GM12864 (cell line): ENCODE results near the gene DUSP22.
"Not testable (repeated sequence)": the region's sequence is repeated elsewhere in the genome, so short reads cannot be mapped to it uniquely, and the experiment has no call there.

ENCODE experiments used
- DNase-seq: peaks from one replicate; pipeline ENCODE4 v3.0.0-alpha.2; 2011; ENCODE audit warnings: low read depth
- H3K4me3 ChIP-seq: 2 replicates; pipeline ENCODE4 v1.5.1; 2011; ENCODE audit warnings: mild to moderate bottlenecking, low read depth, low read length, control low read depth
- CTCF ChIP-seq: IDR thresholded peaks from 2 replicates; pipeline ENCODE4 v1.5.1; 2011; ENCODE audit warnings: low read depth, mild to moderate bottlenecking, moderate library complexity, low read length, control low read depth, inconsistent platforms; ENCODE audit errors: missing control alignments

Gene DUSP22

GRCh38 chr6:373773-374724 lies 81.8 kb downstream of the DUSP22 start:
- no peak overlapping the region for H3K4me3 ChIP-seq
- no peak for TF ChIP-seq CTCF
- DNase-seq, result no peak

- DNase-seq, result no peak
- no peak overlapping the region for H3K4me3 ChIP-seq
- TF ChIP-seq CTCF, result no peak
Observed at GRCh38 chr6:374956-375355, 82.7 kb downstream of the DUSP22 start.

- no peak for DNase-seq
- no peak for TF ChIP-seq CTCF
- no peak overlapping the region for H3K4me3 ChIP-seq
Observed at GRCh38 chr6:376827-377640, 84.7 kb downstream of the DUSP22 start.

DNA sequence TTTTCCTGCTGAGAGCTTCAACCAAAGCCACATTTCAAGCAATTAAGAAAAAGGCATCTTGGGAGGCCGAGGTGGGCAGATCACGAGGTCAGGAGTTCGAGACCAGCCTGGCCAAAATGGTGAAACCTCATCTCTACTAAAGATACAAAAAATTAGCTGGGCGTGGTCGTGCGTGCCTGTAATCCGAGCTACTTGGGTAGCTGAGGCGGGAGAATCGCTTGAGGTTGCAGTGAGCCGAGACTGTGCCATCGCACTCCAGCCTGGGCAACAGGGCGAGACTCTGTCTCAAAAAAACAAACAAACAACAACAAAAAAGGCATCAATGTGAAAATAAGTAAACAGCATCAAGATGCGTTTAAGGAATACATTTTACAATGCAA lies 85.3 kb downstream of the DUSP22 start:
- H3K4me3 ChIP-seq, DNase-seq: not testable (repeated sequence)

DNA sequence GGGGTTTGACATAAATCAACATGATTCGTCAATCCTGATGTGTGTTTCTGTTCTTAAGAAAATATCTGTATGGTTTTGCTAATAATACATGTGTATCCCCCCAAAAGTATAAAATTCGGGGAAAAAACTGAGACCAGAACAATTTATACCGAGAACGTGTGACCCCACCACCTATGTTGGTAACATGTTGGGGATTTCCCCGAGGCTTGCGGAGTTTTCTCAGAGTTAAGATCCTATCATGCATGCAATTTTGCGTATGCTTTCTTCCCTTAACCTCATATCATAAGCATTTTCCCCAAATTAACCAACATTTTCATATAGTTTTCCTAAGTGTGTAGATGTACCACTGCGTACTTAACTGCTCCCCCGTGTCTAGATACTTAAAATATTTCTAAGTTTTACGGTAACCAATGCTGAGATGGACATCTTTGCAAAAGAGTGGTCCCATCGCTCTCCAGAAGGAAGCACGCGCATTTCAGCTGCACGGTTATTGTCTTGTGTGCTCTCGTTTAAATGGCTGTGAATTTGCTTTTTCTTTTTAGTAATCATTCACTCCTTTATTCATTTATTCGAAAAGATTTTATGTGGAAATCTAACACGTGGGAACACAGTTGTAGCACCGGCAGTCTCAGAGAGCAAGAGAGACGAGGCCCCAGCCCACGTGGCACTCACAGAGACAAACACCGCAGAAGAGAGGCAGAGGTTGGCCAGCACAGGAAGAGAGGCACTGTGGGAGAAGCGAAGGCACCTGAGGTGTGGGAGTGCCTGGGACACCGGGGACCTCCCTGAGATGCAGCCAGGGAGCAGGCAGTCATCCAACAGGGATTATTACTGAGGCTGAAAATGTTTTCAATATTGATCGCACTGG lies 86.0 kb downstream of the DUSP22 start:
- no peak overlapping the region for H3K4me3 ChIP-seq
- TF ChIP-seq CTCF, result no peak
- DNase-seq, result no peak

GRCh38 chr6:378958-379409 lies 86.7 kb downstream of the DUSP22 start:
- TF ChIP-seq CTCF, result no peak
- no peak for DNase-seq

More at GRCh38 chr6:378958-379409, 86.7 kb downstream of the DUSP22 start:
- no peak overlapping the region for H3K4me3 ChIP-seq
